Mesenchymal stem cell (in vitro differentiated cells and primary cell): ENCODE data around the gene PRR16.
"Not testable (repeated sequence)": the region's sequence is repeated elsewhere in the genome, so short reads cannot be mapped to it uniquely, and the experiment has no call there.

Source experiments
- DNase-seq: peaks from one replicate; pipeline ENCODE4 v3.0.0-alpha.2; 2013
- H2AFZ ChIP-seq: one replicate; pipeline ENCODE4 v1.6.1; 2013; ENCODE audit warnings: low read depth, mild to moderate bottlenecking, control low read depth, inconsistent platforms, low read length, moderate library complexity
- H2AK5ac ChIP-seq: 2 replicates; pipeline ENCODE4 v1.6.1; 2013; ENCODE audit warnings: low read length, moderate library complexity, mild to moderate bottlenecking, inconsistent platforms; ENCODE audit not compliant: severe bottlenecking
- H2BK120ac ChIP-seq: one replicate; pipeline ENCODE4 v1.6.1; 2013; ENCODE audit warnings: low read depth, mild to moderate bottlenecking, inconsistent platforms, low read length, moderate library complexity
- H2BK12ac ChIP-seq, 2 experiments: one replicate each; pipeline ENCODE4 v1.6.1; 2013; ENCODE audit warnings: inconsistent platforms in 2 of 2, low read length in 2 of 2, mild to moderate bottlenecking in 2 of 2, moderate library complexity in 2 of 2, control low read depth in 1 of 2
- H2BK15ac ChIP-seq: one replicate; pipeline ENCODE4 v1.6.1; 2013; ENCODE audit warnings: mild to moderate bottlenecking, low read depth, inconsistent platforms; ENCODE audit not compliant: poor library complexity, severe bottlenecking
- H2BK5ac ChIP-seq: 2 replicates; pipeline ENCODE4 v1.6.1; 2013; ENCODE audit warnings: low read depth, mild to moderate bottlenecking, low read length, control low read depth, inconsistent platforms; ENCODE audit not compliant: poor library complexity, severe bottlenecking
- H3K14ac ChIP-seq, 2 experiments: one replicate each; pipeline ENCODE4 v1.6.1; 2013; ENCODE audit warnings: inconsistent platforms in 2 of 2, low read length in 2 of 2, control low read depth in 1 of 2, mild to moderate bottlenecking in 1 of 2, moderate library complexity in 1 of 2
- H3K18ac ChIP-seq, 2 experiments: one replicate each; pipeline ENCODE4 v1.6.1; 2013; ENCODE audit warnings: inconsistent platforms in 2 of 2, low read length in 2 of 2, control low read depth in 1 of 2, low read depth in 1 of 2, mild to moderate bottlenecking in 1 of 2
- H3K23ac ChIP-seq, 2 experiments: one replicate each; pipeline ENCODE4 v1.6.1; 2013; ENCODE audit warnings: inconsistent platforms in 2 of 2, low read length in 2 of 2, mild to moderate bottlenecking in 2 of 2, moderate library complexity in 2 of 2, control low read depth in 1 of 2
- H3K27ac ChIP-seq: 2 replicates; pipeline ENCODE4 v1.5.1; 2013; ENCODE audit warnings: mild to moderate bottlenecking, moderate library complexity, low read length, control low read depth, inconsistent platforms; ENCODE audit not compliant: poor library complexity, severe bottlenecking
- H3K27me3 ChIP-seq, 2 experiments: 2 replicates each; pipeline versions ENCODE4 v1.6.1 to v1.7.0; 2013; ENCODE audit warnings: low read length in 2 of 2, mild to moderate bottlenecking in 2 of 2, moderate library complexity in 2 of 2, control low read depth in 1 of 2, inconsistent platforms in 1 of 2; ENCODE audit not compliant: control insufficient read depth in 1 of 2, insufficient read depth in 1 of 2
- H3K36me3 ChIP-seq, 2 experiments: 2 replicates each; pipeline versions ENCODE4 v1.6.1 to v1.7.0; 2013; ENCODE audit warnings: low read length in 2 of 2, control low read depth in 1 of 2, inconsistent platforms in 1 of 2, low read depth in 1 of 2, mild to moderate bottlenecking in 1 of 2; ENCODE audit not compliant: insufficient read depth in 2 of 2, control insufficient read depth in 1 of 2
- H3K4ac ChIP-seq, 2 experiments: one replicate each; pipeline ENCODE4 v1.6.1; 2013; ENCODE audit warnings: inconsistent platforms in 2 of 2, low read length in 2 of 2, mild to moderate bottlenecking in 2 of 2, moderate library complexity in 2 of 2, control low read depth in 1 of 2, low read depth in 1 of 2
- H3K4me1 ChIP-seq: 2 replicates; pipeline ENCODE4 v1.6.1; 2013; ENCODE audit warnings: low read depth, low read length, control low read depth; ENCODE audit not compliant: control insufficient read depth, insufficient read depth
- H3K4me2 ChIP-seq: 2 replicates; pipeline ENCODE4 v1.6.1; 2013; ENCODE audit warnings: low read length, mild to moderate bottlenecking, inconsistent platforms; ENCODE audit not compliant: poor library complexity, severe bottlenecking
- H3K4me3 ChIP-seq, 2 experiments: 2 replicates each; pipeline versions ENCODE4 v1.5.1 to v1.7.0; 2013; ENCODE audit warnings: low read length in 2 of 2, mild to moderate bottlenecking in 2 of 2, control low read depth in 1 of 2, low read depth in 1 of 2; ENCODE audit not compliant: insufficient read depth in 1 of 2
- H3K79me1 ChIP-seq: replicated peaks from 2 replicates; pipeline ENCODE4 v1.6.1; 2013; ENCODE audit warnings: mild to moderate bottlenecking, control low read depth, low read length, inconsistent platforms; ENCODE audit not compliant: poor library complexity, severe bottlenecking
- H3K9ac ChIP-seq: 2 replicates; pipeline ENCODE4 v1.7.0; 2013; ENCODE audit warnings: mild to moderate bottlenecking, low read length, moderate library complexity
- H3K9me3 ChIP-seq: 2 replicates; pipeline ENCODE4 v1.7.0; 2013; ENCODE audit warnings: mild to moderate bottlenecking, low read length; ENCODE audit not compliant: control insufficient read depth
- H4K8ac ChIP-seq: one replicate; pipeline ENCODE4 v1.6.1; 2013; ENCODE audit warnings: inconsistent platforms, mild to moderate bottlenecking, low read length, moderate library complexity
- H4K91ac ChIP-seq: one replicate; pipeline ENCODE4 v1.6.1; 2013; ENCODE audit warnings: mild to moderate bottlenecking, low read length, inconsistent platforms
- WGBS: methylation state at CpG from one replicate; pipeline ENCODE4 v1.1.7; 2013; ENCODE audit warnings: mixed read lengths; 5-methylcytosine and 5-hydroxymethylcytosine counted together

The PRR16 gene

GRCh38 chr5:120458508-120458847 lies 5.6 kb upstream of the PRR16 start:
- not testable (repeated sequence) for H3K9ac ChIP-seq, H3K23ac ChIP-seq, H2AFZ ChIP-seq, H3K79me1 ChIP-seq, H3K14ac ChIP-seq, H2BK5ac ChIP-seq, H3K18ac ChIP-seq, H3K36me3 ChIP-seq, H2BK12ac ChIP-seq, H2AK5ac ChIP-seq, H4K91ac ChIP-seq, H2BK120ac ChIP-seq, H2BK15ac ChIP-seq, H3K4ac ChIP-seq, H3K4me2 ChIP-seq, DNase-seq, H3K9me3 ChIP-seq, H3K27me3 ChIP-seq, H3K4me1 ChIP-seq, H4K8ac ChIP-seq, H3K27ac ChIP-seq, H3K4me3 ChIP-seq
- WGBS: no CpG with 5 or more reads among the region's 2 CpGs

- Histone ChIP-seq H3K4me3 (no peak overlapping the region), H3K9ac (no peak overlapping the region)
- WGBS: 100% methylated on average over 1 of the region's 2 CpGs
These were observed 2.8 kb upstream of the PRR16 start for GRCh38 chr5:120461251-120461650.

GRCh38 chr5:120463006-120463680 lies 957 bp upstream of the PRR16 start:
- no peak overlapping the region for H4K91ac ChIP-seq
- no peak overlapping the region for H3K4ac ChIP-seq
- DNase-seq: no peak
- no peak overlapping the region for H2AFZ ChIP-seq
- H3K79me1 ChIP-seq: peaks cover 6% of the 10 kb centered on the region
- no peak overlapping the region for H3K18ac ChIP-seq
- peaks cover 6% of the 10 kb centered on the region for H3K4me1 ChIP-seq
- no peak overlapping the region for H3K27ac ChIP-seq
- H4K8ac ChIP-seq: no peak overlapping the region
- no peaks in the 10 kb centered on the region for H3K27me3 ChIP-seq
- no peak overlapping the region for H2BK12ac ChIP-seq
- no peak overlapping the region for H3K23ac ChIP-seq
- peak overlapping the region in 1 of 2 experiments; percentile 1 for H3K14ac ChIP-seq
- H2AK5ac ChIP-seq: no peak overlapping the region
- no peak overlapping the region for H3K4me2 ChIP-seq
- H3K4me3 ChIP-seq: peak overlapping the region in 1 of 2 experiments; percentile 97
- WGBS: 82% methylated on average over 3 of the region's 5 CpGs
- no peak overlapping the region for H2BK120ac ChIP-seq
- no peak overlapping the region for H2BK5ac ChIP-seq
- H3K36me3 ChIP-seq: no peaks in the 10 kb centered on the region
- peak overlapping the region; percentile 92 for H3K9ac ChIP-seq
- H3K9me3 ChIP-seq: no peaks in the 10 kb centered on the region
- H2BK15ac ChIP-seq: no peak overlapping the region

More at GRCh38 chr5:120461251-120461650, 2.8 kb upstream of the PRR16 start:
- Histone ChIP-seq H2BK5ac (no peak overlapping the region), H3K27me3 (no peaks in the 10 kb centered on the region), H3K79me1 (peaks cover 6% of the 10 kb centered on the region), H2AFZ (no peak overlapping the region), H2BK120ac (no peak overlapping the region), H3K18ac (no peak overlapping the region), H2BK12ac (no peak overlapping the region), H3K14ac (no peak overlapping the region), H4K91ac (no peak overlapping the region), H3K4me2 (no peak overlapping the region), H2BK15ac (no peak overlapping the region), H2AK5ac (no peak overlapping the region), H3K23ac (no peak overlapping the region), H4K8ac (no peak overlapping the region), H3K4me1 (peaks cover 8% of the 10 kb centered on the region), H3K4ac (no peak overlapping the region), H3K9me3 (no peaks in the 10 kb centered on the region), H3K36me3 (no peaks in the 10 kb centered on the region), H3K27ac (no peak overlapping the region)
- DNase-seq: peak; percentile 58

- H2BK15ac ChIP-seq: no peak overlapping the region
- peak overlapping the region; percentile 45 for H4K8ac ChIP-seq
- peak overlapping the region; percentile 4 for H3K27ac ChIP-seq
- peak overlapping the region; percentile 36 for H2AFZ ChIP-seq
- peak overlapping the region; percentile 94 to 95 for H3K18ac ChIP-seq
- peak overlapping the region; percentile 78 for H4K91ac ChIP-seq
- H3K4me1 ChIP-seq: peaks cover 5% of the 10 kb centered on the region
- H3K27me3 ChIP-seq: no peaks in the 10 kb centered on the region
- H3K4me3 ChIP-seq: peak overlapping the region; percentile 74 to 97
- no peak overlapping the region for H2BK5ac ChIP-seq
- H3K14ac ChIP-seq: peak overlapping the region in 1 of 2 experiments; percentile 85
- H3K23ac ChIP-seq: peak overlapping the region in 1 of 2 experiments; percentile 47
- peak overlapping the region; percentile 82 for H2BK120ac ChIP-seq
- peaks cover 9% of the 10 kb centered on the region for H3K79me1 ChIP-seq
- H3K4me2 ChIP-seq: peak overlapping the region; percentile 69
- under 1% methylated on average over 27 of the region's 33 CpGs for WGBS
- peak overlapping the region; percentile 92 for H3K9ac ChIP-seq
- H3K4ac ChIP-seq: peak overlapping the region; percentile 9 to 82
- DNase-seq: peak; percentile 74
- H3K9me3 ChIP-seq: no peaks in the 10 kb centered on the region
- H2BK12ac ChIP-seq: peak overlapping the region in 1 of 2 experiments; percentile 91
- H3K36me3 ChIP-seq: no peaks in the 10 kb centered on the region
- no peak overlapping the region for H2AK5ac ChIP-seq
These were observed 731 bp downstream of the PRR16 start for GRCh38 chr5:120464627-120465435.
